C4-2B (cell line): ENCODE data around the gene OTULIN.

Source experiments
- CTCF ChIP-seq: fragments of 450-650 bp; conservative IDR thresholded peaks from 2 replicates; pipeline ENCODE4 v1.5.1; 2017; ENCODE audit warnings: mild to moderate bottlenecking
- ZFX ChIP-seq: fragments of 450-650 bp; IDR thresholded peaks from 2 replicates; pipeline ENCODE4 v1.6.1; 2017

- TF ChIP-seq CTCF = no peak
- TF ChIP-seq ZFX = no peak
Observed at GRCh38 chr5:14659821-14660607, 4.5 kb upstream of the OTULIN start.
